ENCODE data around the gene CRCP. TPM values are rescaled to one million over a fixed set of nuclear protein-coding genes. Genes with fewer than 3 reads are reported as not detected.
A peak's percentile ranks its signal among the peaks of the same experiment; 100 is the strongest.

CRCP gene
- total and polyA plus RNA-seq, 2 of the 13 experiments (the other 11 are each of a cell fraction or from before 2014, with no cell fraction given): 22.7 to 31.0 TPM

DNA sequence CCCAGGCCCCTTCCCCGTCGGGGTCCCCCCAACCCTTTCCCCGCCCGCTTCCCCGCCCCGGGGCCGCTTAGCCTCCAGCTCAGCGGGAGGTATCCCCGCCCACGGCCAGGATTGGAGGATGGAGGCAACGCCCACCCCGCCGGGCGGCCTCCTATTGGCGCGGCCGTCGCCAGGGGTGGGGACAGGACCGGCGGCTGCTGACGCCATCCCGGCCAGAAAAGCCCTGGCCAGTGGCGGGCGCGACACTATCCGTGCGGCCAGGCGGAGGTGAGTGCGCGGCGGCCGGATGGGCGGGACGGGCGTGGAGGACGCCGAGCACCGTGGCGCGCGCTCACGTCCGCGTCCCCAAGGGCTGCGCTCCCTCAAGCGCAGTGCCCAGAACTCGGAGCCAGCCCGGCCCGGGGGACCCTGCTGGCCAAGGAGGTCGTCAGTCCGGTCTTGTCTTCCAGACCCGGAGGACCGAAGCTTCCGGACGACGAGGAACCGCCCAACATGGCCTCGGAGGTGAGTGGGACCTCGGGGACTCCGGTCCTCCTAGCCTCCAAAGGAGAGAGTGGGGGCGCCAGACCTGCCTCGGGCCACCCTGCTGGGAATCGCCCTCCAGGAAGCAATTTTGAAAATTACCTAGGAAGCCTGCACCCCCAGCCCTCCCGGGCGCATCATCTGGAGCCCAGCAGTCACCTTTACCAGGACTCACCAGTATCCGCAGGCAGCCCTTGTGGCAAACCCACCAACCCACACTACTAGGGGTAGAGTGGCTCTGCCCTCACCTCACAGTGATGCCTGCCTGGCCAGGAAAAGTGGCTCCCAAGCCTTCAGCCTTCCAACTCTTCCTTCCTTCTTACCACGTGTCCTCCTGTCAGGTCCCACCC is 38.8 kb upstream of the CRCP start, which contains the start of gene ASL (continued):
- TF ChIP-seq PATZ1 (CRISPR knock-in tag; IDR thresholded peaks at IDR 0.05): peak; percentile 28; the same call in 1 of the 2 replicates
- no peak for TF ChIP-seq ZNF670 (CRISPR knock-in tag; IDR thresholded peaks at IDR 0.05; ENCODE audit: borderline replicate concordance)
- TF ChIP-seq ARID3A (IDR thresholded peaks at IDR 0.05; ENCODE audit: low read depth, low read length): no peak
- TF ChIP-seq GABPA (IDR thresholded peaks at IDR 0.05; ENCODE audit: low read depth, low read length): no peak; the same call in 1 of the 2 replicates
- no peak for TF ChIP-seq GABPA (CRISPR knock-in tag; IDR thresholded peaks at IDR 0.05; ENCODE audit: low read depth)
- no peak for TF ChIP-seq JDP2 (CRISPR knock-in tag; IDR thresholded peaks at IDR 0.05; ENCODE audit: borderline replicate concordance)
- TF ChIP-seq ATRX (CRISPR knock-in tag; IDR thresholded peaks at IDR 0.05; ENCODE audit: borderline replicate concordance): no peak
- TF ChIP-seq ZNF766 (CRISPR knock-in tag; IDR thresholded peaks at IDR 0.05; ENCODE audit: borderline replicate concordance): peak; percentile 61; the same call in 1 of the 2 replicates
- no peak for TF ChIP-seq PHF5A (CRISPR knock-in tag; IDR thresholded peaks at IDR 0.05; ENCODE audit: low read depth, unreplicated experiment)
- no peak for TF ChIP-seq HOXA9 (CRISPR knock-in tag; IDR thresholded peaks at IDR 0.05; ENCODE audit: borderline replicate concordance)
- peak; percentile 52; the same call in 1 of the 2 replicates for TF ChIP-seq ZFY (CRISPR knock-in tag; IDR thresholded peaks at IDR 0.05)
- TF ChIP-seq DR1 (CRISPR knock-in tag; IDR thresholded peaks at IDR 0.05): peak; percentile 94; the same call in 1 of the 2 replicates
- no peak for TF ChIP-seq ISX (CRISPR knock-in tag; conservative IDR thresholded peaks at IDR 0.05)
- 0 out of 2 replicates have a peak, but pooled peaks have one; percentile 45 for TF ChIP-seq ZZZ3 (CRISPR knock-in tag; IDR thresholded peaks at IDR 0.05; ENCODE audit: borderline replicate concordance)
- TF ChIP-seq SP1 (IDR thresholded peaks at IDR 0.05): no peak
- peak; percentile 83 for TF ChIP-seq SP1 (CRISPR knock-in tag; IDR thresholded peaks at IDR 0.05)
- peak; percentile 60; the same call in 1 of the 2 replicates for TF ChIP-seq ZSCAN25 (CRISPR knock-in tag; IDR thresholded peaks at IDR 0.05)
- peak; percentile 73; the same call in 1 of the 2 replicates for TF ChIP-seq MXD1 (CRISPR knock-in tag; IDR thresholded peaks at IDR 0.05)
- no peak for TF ChIP-seq ZNF432 (CRISPR knock-in tag; IDR thresholded peaks at IDR 0.05; ENCODE audit: borderline replicate concordance)
- peak; percentile 73; the same call in 1 of the 2 replicates for TF ChIP-seq ZNF749 (CRISPR knock-in tag; IDR thresholded peaks at IDR 0.05; ENCODE audit: borderline replicate concordance)
- TF ChIP-seq, protein P1, sequence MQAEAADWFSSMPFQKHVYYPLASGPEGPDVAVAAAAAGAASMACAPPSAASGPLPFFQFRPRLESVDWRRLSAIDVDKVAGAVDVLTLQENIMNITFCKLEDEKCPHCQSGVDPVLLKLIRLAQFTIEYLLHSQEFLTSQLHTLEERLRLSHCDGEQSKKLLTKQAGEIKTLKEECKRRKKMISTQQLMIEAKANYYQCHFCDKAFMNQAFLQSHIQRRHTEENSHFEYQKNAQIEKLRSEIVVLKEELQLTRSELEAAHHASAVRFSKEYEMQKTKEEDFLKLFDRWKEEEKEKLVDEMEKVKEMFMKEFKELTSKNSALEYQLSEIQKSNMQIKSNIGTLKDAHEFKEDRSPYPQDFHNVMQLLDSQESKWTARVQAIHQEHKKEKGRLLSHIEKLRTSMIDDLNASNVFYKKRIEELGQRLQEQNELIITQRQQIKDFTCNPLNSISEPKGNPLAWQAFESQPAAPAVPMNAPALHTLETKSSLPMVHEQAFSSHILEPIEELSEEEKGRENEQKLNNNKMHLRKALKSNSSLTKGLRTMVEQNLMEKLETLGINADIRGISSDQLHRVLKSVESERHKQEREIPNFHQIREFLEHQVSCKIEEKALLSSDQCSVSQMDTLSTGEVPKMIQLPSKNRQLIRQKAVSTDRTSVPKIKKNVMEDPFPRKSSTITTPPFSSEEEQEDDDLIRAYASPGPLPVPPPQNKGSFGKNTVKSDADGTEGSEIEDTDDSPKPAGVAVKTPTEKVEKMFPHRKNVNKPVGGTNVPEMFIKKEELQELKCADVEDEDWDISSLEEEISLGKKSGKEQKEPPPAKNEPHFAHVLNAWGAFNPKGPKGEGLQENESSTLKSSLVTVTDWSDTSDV (CRISPR knock-in tag; IDR thresholded peaks at IDR 0.05): no peak; the same call in 1 of the 2 replicates
- TF ChIP-seq ZNF343 (CRISPR knock-in tag; IDR thresholded peaks at IDR 0.05): no peak
- TF ChIP-seq U2AF1 (optimal IDR thresholded peaks at IDR 0.05; ENCODE audit: low read depth, low read length): peak; percentile 43

Measured in HepG2 (cell line).